Calu3 (cell line): ENCODE measurements around the gene NFAM1. TPM values are rescaled to one million over a fixed set of nuclear protein-coding genes. Genes with fewer than 3 reads are reported as not detected.

Experiments used
- BruUV-seq: library from RNA; stranded (reverse); fragments of 400-500 nt; replicated peaks from 2 replicates; lab custom pipeline; 2021; lab: Mats Ljungman, UMichigan
- CTCF ChIA-PET: fragments of 300-600 bp; sonication (Branson Sonifier 250); formaldehyde crosslinking; loops from one replicate; lab custom pipeline; 2022; ENCODE audit warnings: antibody characterized with exemption; lab: Charles Lee
- DNase-seq: peaks from one replicate; pipeline ENCODE4 v3.0.0; 2022
- H3K27ac Mint-ChIP-seq: one replicate; pipeline ENCODE4 v1.8.0; 2022; ENCODE audit warnings: mixed read lengths; ENCODE audit not compliant: unreplicated experiment
- H3K27me3 Mint-ChIP-seq: one replicate; pipeline ENCODE4 v1.8.0; 2022; ENCODE audit warnings: mixed read lengths; ENCODE audit not compliant: unreplicated experiment
- H3K36me3 Mint-ChIP-seq: one replicate; pipeline ENCODE4 v1.8.0; 2022; ENCODE audit warnings: mild to moderate bottlenecking, moderate library complexity, mixed read lengths; ENCODE audit not compliant: insufficient read depth, unreplicated experiment
- H3K4me1 Mint-ChIP-seq: one replicate; pipeline ENCODE4 v1.8.0; 2022; ENCODE audit warnings: mild to moderate bottlenecking, low read depth, mixed read lengths; ENCODE audit not compliant: unreplicated experiment
- H3K4me3 Mint-ChIP-seq: one replicate; pipeline ENCODE4 v1.8.0; 2022; ENCODE audit warnings: mild to moderate bottlenecking, low read depth, moderate library complexity, mixed read lengths; ENCODE audit not compliant: unreplicated experiment
- H3K9me3 Mint-ChIP-seq: one replicate; pipeline ENCODE4 v1.8.0; 2022; ENCODE audit warnings: low read depth, mixed read lengths; ENCODE audit not compliant: unreplicated experiment
- CTCF ChIP-seq: fragments of 200-600 bp; IDR thresholded peaks from one replicate; pipeline ENCODE4 v1.8.0; 2022; ENCODE audit warnings: antibody characterized with exemption; ENCODE audit not compliant: unreplicated experiment
- intact Hi-C: fragments of 100-400 bp; cut with micrococcal nuclease; formaldehyde crosslinking; loops from one replicate; pipeline ENCODE4 v1.10.0; 2022; ENCODE audit not compliant: unreplicated experiment
- total RNA-seq: library from RNA; stranded (reverse); gene quantifications from 2 replicates; pipeline ENCODE4 v1.2.3, GENCODE V29; 2022

The NFAM1 gene
- total RNA-seq, 1 experiment from 2014 or later: 0.50 TPM

DNA sequence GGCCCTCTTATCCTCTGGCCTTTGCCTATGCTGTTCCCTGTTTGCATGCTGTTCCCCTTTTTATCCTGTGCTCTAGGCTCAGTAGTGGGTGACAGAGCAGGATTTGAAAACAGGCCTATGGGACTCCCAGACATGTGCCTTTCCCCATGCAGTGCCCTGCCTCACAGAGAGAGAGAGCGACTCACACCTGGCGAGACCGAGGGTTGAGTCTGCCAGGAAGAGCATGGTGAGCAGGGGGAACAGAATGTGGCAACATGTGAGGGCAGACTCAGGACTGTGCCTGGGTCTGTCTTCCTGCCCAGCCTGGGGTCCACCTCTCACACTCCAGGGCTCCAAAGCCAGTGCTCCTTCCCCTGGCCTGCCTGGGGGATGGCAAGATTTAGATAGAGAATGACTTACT, 75.0 kb downstream of the NFAM1 start:
- Mint-ChIP-seq H3K27me3 (peaks cover 45% of the 10 kb centered on the region), H3K36me3 (no peaks in the 10 kb centered on the region), H3K9me3 (no peaks in the 10 kb centered on the region), H3K4me1 (no peaks in the 10 kb centered on the region), H3K4me3 (no peak overlapping the region), H3K27ac (no peak overlapping the region)
- intact Hi-C loops: no loop called here
- BruUV-seq: no TSS peak
- DNase-seq: no peak
- CTCF ChIA-PET: no interaction called here
- no peak for TF ChIP-seq CTCF

- Mint-ChIP-seq H3K9me3 (no peaks in the 10 kb centered on the region), H3K4me1 (no peaks in the 10 kb centered on the region), H3K4me3 (no peak overlapping the region), H3K27me3 (peaks cover 45% of the 10 kb centered on the region), H3K36me3 (no peaks in the 10 kb centered on the region), H3K27ac (no peak overlapping the region)
- TF ChIP-seq CTCF: no peak
- intact Hi-C loops: no loop called here
- CTCF ChIA-PET: no interaction called here
- DNase-seq: no peak
- BruUV-seq: no TSS peak
Observed at GRCh38 chr22:42356533-42356932, 75.7 kb downstream of the NFAM1 start.

DNA sequence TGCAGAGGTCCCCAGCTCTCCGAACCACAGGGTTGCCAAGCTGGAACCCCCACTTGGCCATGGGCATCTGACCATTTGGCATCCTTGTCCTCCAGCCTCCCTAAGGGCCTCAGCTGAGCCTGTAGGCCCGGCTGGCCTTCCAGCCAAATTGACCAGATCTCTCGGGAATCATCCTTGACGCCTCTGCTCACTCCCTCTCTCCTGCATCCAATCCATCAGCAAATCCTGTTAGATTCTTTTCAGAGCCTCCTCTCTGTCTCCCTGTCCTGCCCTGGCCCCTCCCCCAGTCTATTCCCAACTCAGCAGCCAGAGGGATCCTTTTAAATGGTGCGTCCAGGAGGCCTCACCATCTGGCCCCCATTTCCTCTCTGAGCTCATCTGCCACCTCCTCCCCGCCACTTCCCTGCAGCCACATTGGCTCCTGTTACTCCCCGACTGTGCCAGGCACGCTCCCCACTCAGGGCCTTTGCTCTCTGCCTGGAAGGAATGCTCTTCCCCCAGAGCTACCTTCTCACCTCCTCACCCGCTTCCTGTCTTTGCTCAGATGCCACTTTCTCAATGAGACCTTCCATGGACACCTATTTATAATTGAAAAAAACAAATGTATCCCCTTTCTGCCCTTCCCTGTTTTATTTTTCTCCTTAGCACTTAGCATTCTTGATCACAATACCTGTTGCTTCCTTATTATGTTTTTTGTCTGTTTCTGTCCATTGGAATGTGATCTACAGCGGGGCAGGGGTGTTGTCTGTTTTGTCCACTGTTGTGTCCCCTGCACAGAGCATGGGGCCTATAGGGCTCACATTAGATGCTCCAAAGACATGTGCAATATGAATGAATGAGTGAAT, 78.1 kb downstream of the NFAM1 start:
- Mint-ChIP-seq H3K4me1 (no peaks in the 10 kb centered on the region), H3K9me3 (no peaks in the 10 kb centered on the region), H3K27ac (no peak overlapping the region), H3K27me3 (peaks cover 40% of the 10 kb centered on the region), H3K4me3 (no peak overlapping the region), H3K36me3 (no peaks in the 10 kb centered on the region)
- DNase-seq: no peak
- BruUV-seq: no TSS peak
- no peak for TF ChIP-seq CTCF
- intact Hi-C loops: no loop called here
- CTCF ChIA-PET: no interaction called here

DNA sequence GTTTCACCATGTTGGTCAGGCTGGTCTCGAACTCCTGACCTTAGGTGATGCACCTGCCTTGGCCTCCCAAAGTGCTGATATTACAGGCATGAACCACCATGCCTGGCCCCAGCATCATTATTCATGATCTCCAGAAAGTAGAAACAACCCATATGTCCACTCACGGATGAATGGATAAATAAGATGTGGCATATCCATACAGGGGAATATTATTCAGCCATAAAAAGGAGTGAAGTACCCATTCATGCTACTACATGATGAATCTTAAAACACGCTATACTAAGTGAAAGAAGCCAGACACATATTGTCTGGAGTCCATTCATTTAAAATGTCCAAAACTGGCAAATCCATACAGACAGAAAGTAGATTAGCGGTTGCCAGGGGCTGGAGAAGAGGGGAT, 81.8 kb downstream of the NFAM1 start:
- intact Hi-C loops: no loop called here
- TF ChIP-seq CTCF: no peak
- H3K27me3 Mint-ChIP-seq: peaks cover 40% of the 10 kb centered on the region
- BruUV-seq: no TSS peak
- H3K36me3 Mint-ChIP-seq: no peaks in the 10 kb centered on the region
- H3K4me3 Mint-ChIP-seq: no peak overlapping the region
- H3K27ac Mint-ChIP-seq: no peak overlapping the region
- H3K4me1 Mint-ChIP-seq: no peaks in the 10 kb centered on the region
- no peak for DNase-seq
- H3K9me3 Mint-ChIP-seq: no peaks in the 10 kb centered on the region
- CTCF ChIA-PET: no interaction called here
